Panc1 (cell line): ENCODE data around the gene ARL15.

ENCODE experiments used
- CTCF ChIP-seq: fragments of 450-650 bp; IDR thresholded peaks from 2 replicates; pipeline ENCODE4 v1.5.1; 2017; ENCODE audit warnings: mild to moderate bottlenecking
- POLR2AphosphoS5 ChIP-seq: IDR thresholded peaks from 2 replicates; pipeline ENCODE4 v1.6.1; 2012; ENCODE audit warnings: mild to moderate bottlenecking, low read depth, low read length, moderate library complexity
- SIN3A ChIP-seq: IDR thresholded peaks from 2 replicates; pipeline ENCODE4 v1.6.1; 2012; ENCODE audit warnings: low read depth, mild to moderate bottlenecking, low read length, moderate library complexity, borderline replicate concordance; ENCODE audit not compliant: insufficient read depth
- TCF7L2 ChIP-seq: IDR thresholded peaks from 2 replicates; pipeline ENCODE4 v1.6.1; 2011; ENCODE audit warnings: mild to moderate bottlenecking, low read depth, low read length, inconsistent platforms
- TF ChIP-seq, protein P1 (sequence below), 2 experiments: IDR thresholded peaks; 2 replicates each; pipeline ENCODE4 v1.6.1; 2011 to 2012; ENCODE audit warnings: low read depth in 2 of 2, control low read depth in 1 of 2, low read length in 1 of 2, mild to moderate bottlenecking in 1 of 2, moderate library complexity in 1 of 2; ENCODE audit not compliant: insufficient read depth in 1 of 2

DNA sequence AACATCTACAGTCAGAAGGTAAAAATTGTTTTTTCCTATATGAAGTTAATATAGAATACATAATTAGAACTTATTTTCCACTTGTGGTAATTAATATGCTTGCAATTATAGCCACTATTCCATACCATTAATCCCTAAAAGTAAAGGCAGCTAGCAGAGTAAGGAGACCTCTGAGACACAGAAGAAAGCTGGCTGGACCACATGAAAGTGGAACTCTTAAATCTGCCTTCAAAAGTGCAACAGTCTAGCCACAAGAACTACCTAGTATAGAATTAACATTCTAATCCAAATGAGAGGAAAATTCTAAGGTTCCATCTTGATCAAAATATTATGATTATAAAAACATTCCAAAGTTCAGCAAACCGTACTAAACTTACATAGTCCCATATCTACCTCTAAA lies 37.6 kb downstream of the ARL15 start:
- TF ChIP-seq CTCF: no peak
- TF ChIP-seq SIN3A: no peak
- no peak for TF ChIP-seq POLR2AphosphoS5
- TF ChIP-seq, protein P1, sequence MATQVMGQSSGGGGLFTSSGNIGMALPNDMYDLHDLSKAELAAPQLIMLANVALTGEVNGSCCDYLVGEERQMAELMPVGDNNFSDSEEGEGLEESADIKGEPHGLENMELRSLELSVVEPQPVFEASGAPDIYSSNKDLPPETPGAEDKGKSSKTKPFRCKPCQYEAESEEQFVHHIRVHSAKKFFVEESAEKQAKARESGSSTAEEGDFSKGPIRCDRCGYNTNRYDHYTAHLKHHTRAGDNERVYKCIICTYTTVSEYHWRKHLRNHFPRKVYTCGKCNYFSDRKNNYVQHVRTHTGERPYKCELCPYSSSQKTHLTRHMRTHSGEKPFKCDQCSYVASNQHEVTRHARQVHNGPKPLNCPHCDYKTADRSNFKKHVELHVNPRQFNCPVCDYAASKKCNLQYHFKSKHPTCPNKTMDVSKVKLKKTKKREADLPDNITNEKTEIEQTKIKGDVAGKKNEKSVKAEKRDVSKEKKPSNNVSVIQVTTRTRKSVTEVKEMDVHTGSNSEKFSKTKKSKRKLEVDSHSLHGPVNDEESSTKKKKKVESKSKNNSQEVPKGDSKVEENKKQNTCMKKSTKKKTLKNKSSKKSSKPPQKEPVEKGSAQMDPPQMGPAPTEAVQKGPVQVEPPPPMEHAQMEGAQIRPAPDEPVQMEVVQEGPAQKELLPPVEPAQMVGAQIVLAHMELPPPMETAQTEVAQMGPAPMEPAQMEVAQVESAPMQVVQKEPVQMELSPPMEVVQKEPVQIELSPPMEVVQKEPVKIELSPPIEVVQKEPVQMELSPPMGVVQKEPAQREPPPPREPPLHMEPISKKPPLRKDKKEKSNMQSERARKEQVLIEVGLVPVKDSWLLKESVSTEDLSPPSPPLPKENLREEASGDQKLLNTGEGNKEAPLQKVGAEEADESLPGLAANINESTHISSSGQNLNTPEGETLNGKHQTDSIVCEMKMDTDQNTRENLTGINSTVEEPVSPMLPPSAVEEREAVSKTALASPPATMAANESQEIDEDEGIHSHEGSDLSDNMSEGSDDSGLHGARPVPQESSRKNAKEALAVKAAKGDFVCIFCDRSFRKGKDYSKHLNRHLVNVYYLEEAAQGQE (IDR thresholded peaks at IDR 0.05; ENCODE audit: insufficient read depth in 1 of 2, low read depth in 2 of 2, low read length in 1 of 2): no peak
- TF ChIP-seq TCF7L2: no peak
